K562 (cell line): ENCODE measurements around the gene GADL1. TPM values are rescaled to one million over a fixed set of nuclear protein-coding genes. Genes with fewer than 3 reads are reported as not detected.

Source experiments
- ATAC-seq: fragments of 200-7000 bp; cut with Tn5 transposase; 3 replicates; pipeline ENCODE4 v1.9.1; 2020; ENCODE audit warnings: moderate library complexity
- BruUV-seq: library from RNA; stranded (reverse); fragments of 400-500 nt; replicated peaks from 2 replicates; lab custom pipeline; 2021; lab: Mats Ljungman, UMichigan
- CTCF ChIA-PET: fragments of 300-600 bp; formaldehyde crosslinking; extraction: SDS; loops from one replicate; lab custom pipeline; 2021; ENCODE audit warnings: low intra/inter-chr PET ratio; lab: Yijun Ruan, JAX
- POLR2A ChIA-PET: fragments of 300-600, 350-650 bp; sonication (Branson Sonifier 250); formaldehyde crosslinking; extraction: SDS; loops from one replicate; lab custom pipeline; 2021; ENCODE audit warnings: antibody characterized with exemption, inconsistent platforms; lab: Yijun Ruan, JAX
- DNase-seq, 4 experiments: peaks; one replicate each; pipeline versions ENCODE4 v3.0.0 to v3.0.0-alpha.2; 2011 to 2018; ENCODE audit warnings: low spot score in 3 of 4, mixed read lengths in 3 of 4; ENCODE audit errors: extremely low read depth in 1 of 4
- FAIRE-seq: peaks from 2 replicates; lab custom pipeline; 2011; peaks lifted over from hg19 to GRCh38; lab: Jason Lieb, UNC
- H2AFZ ChIP-seq: 2 replicates; pipeline ENCODE4 v1.6.0; 2011; ENCODE audit warnings: low read depth, low read length, control low read depth, inconsistent platforms
- H3K27ac ChIP-seq: fragments of 200-600 bp; 3 replicates; pipeline ENCODE4 v1.8.0; 2011; ENCODE audit warnings: low read depth, mild to moderate bottlenecking, control low read depth, inconsistent platforms, low read length, moderate library complexity, mixed read lengths; ENCODE audit errors: extremely low read depth
- H3K27me3 ChIP-seq, 2 experiments: fragments of 300-600 bp in 1 of 2; 2 replicates in 1 of 2; 3 replicates in 1 of 2; pipeline versions ENCODE4 v1.6.0 to v1.8.0; 2011; ENCODE audit warnings: inconsistent platforms in 2 of 2, low read length in 2 of 2, mild to moderate bottlenecking in 1 of 2, mixed read lengths in 1 of 2, moderate library complexity in 1 of 2; ENCODE audit not compliant: control insufficient read depth in 2 of 2, insufficient read depth in 2 of 2
- H3K36me3 ChIP-seq: fragments of 300-600 bp; 3 replicates; pipeline ENCODE4 v1.8.0; 2011; ENCODE audit warnings: mild to moderate bottlenecking, low read length, inconsistent platforms; ENCODE audit not compliant: control insufficient read depth, insufficient read depth
- H3K4me1 ChIP-seq, 2 experiments: fragments of 200-600 bp in 1 of 2; replicated peaks in 1 of 2; 2 replicates in 1 of 2; 3 replicates in 1 of 2; pipeline versions ENCODE4 v1.5.1 to v1.8.0; 2011; ENCODE audit warnings: inconsistent platforms in 2 of 2, low read length in 2 of 2, mild to moderate bottlenecking in 1 of 2, mixed read lengths in 1 of 2, moderate library complexity in 1 of 2; ENCODE audit not compliant: control insufficient read depth in 2 of 2, insufficient read depth in 2 of 2
- H3K4me2 ChIP-seq: 2 replicates; pipeline ENCODE4 v1.6.1; 2011; ENCODE audit warnings: low read length, control low read depth, inconsistent platforms, mixed read lengths; ENCODE audit not compliant: insufficient read depth
- H3K4me3 ChIP-seq: fragments of 200-600 bp; sonication (generic), shearing (Covaris generic); 2 replicates; pipeline ENCODE4 v1.5.1; 2016; ENCODE audit warnings: control low read depth, inconsistent platforms
- H3K79me2 ChIP-seq: fragments of 200-600 bp; 3 replicates; pipeline ENCODE4 v1.8.0; 2011; ENCODE audit warnings: low read length, inconsistent platforms; ENCODE audit not compliant: control insufficient read depth, insufficient read depth
- H3K9ac ChIP-seq, 2 experiments: 2 replicates each; pipeline versions ENCODE4 v1.6.0 to v1.6.1; 2011; ENCODE audit warnings: low read depth in 2 of 2, low read length in 2 of 2, control low read depth in 1 of 2, inconsistent platforms in 1 of 2, mild to moderate bottlenecking in 1 of 2, mixed read lengths in 1 of 2; ENCODE audit not compliant: insufficient read depth in 1 of 2
- H3K9me1 ChIP-seq: one replicate; pipeline ENCODE4 v1.6.0; 2011; ENCODE audit warnings: inconsistent platforms, mild to moderate bottlenecking, low read length, moderate library complexity; ENCODE audit not compliant: control insufficient read depth, insufficient read depth
- H3K9me3 ChIP-seq: replicated peaks from 2 replicates; pipeline ENCODE4 v1.5.1; 2011; ENCODE audit warnings: low read depth, low read length, inconsistent platforms; ENCODE audit not compliant: control insufficient read depth, insufficient read depth
- H4K20me1 ChIP-seq: replicated peaks from 2 replicates; pipeline ENCODE4 v1.6.1; 2011; ENCODE audit warnings: low read length, inconsistent platforms, mixed read lengths; ENCODE audit not compliant: control insufficient read depth, insufficient read depth
- ARHGAP35 ChIP-seq: fragments of 450-650 bp; IDR thresholded peaks from 2 replicates; pipeline ENCODE4 v1.6.1; 2018; ENCODE audit not compliant: partially characterized antibody
- E4F1 ChIP-seq: fragments of 250-450 bp; sonication (Bioruptor Pico); IDR thresholded peaks from 2 replicates; pipeline ENCODE4 v1.5.0; 2021; ENCODE audit warnings: mild to moderate bottlenecking, borderline replicate concordance
- MAFK ChIP-seq: IDR thresholded peaks from 2 replicates; pipeline ENCODE4 v1.6.1; 2011; ENCODE audit warnings: low read length, improper control_type of control experiment
- MLLT1 ChIP-seq, 2 experiments: fragments of 450-650 bp; IDR thresholded peaks; 2 replicates each; pipeline ENCODE4 v1.6.1; 2016
- MNT ChIP-seq, 2 experiments: fragments of 450-650 bp; conservative IDR thresholded peaks; 2 replicates each; pipeline ENCODE4 v1.6.1; 2017; ENCODE audit warnings: mild to moderate bottlenecking in 2 of 2, moderate library complexity in 2 of 2
- MTA2 ChIP-seq: fragments of 450-650 bp; IDR thresholded peaks from 2 replicates; pipeline ENCODE4 v1.6.1; 2016; ENCODE audit warnings: low read depth
- PHTF2 ChIP-seq: fragments of 250-450 bp; sonication (Bioruptor Pico); IDR thresholded peaks from 2 replicates; pipeline ENCODE4 v1.5.0; 2021; ENCODE audit warnings: mild to moderate bottlenecking
- SIN3B ChIP-seq: fragments of 450-650 bp; IDR thresholded peaks from 2 replicates; pipeline ENCODE4 v1.6.1; 2017; ENCODE audit warnings: low read depth, mild to moderate bottlenecking, moderate library complexity
- STAT6 ChIP-seq: sonication (generic); formaldehyde crosslinking; IDR thresholded peaks from 2 replicates; pipeline ENCODE4 v1.8.1; 2023; ENCODE audit warnings: mild to moderate bottlenecking, missing genetic modification reagents
- THRAP3 ChIP-seq: fragments of 450-650 bp; IDR thresholded peaks from 2 replicates; pipeline ENCODE4 v1.6.1; 2016; ENCODE audit warnings: mild to moderate bottlenecking, inconsistent platforms, borderline replicate concordance
- ZBTB34 ChIP-seq: fragments of 250-450 bp; sonication (Bioruptor Pico); IDR thresholded peaks from 2 replicates; pipeline ENCODE4 v1.8.0; 2021; ENCODE audit warnings: mild to moderate bottlenecking, moderate library complexity
- ZNF174 ChIP-seq: fragments of 250-450 bp; sonication (Bioruptor Pico); IDR thresholded peaks from 2 replicates; pipeline ENCODE4 v1.4.0; 2020; ENCODE audit warnings: mild to moderate bottlenecking
- ZNF239 ChIP-seq: fragments of 250-450 bp; sonication (Bioruptor Pico); IDR thresholded peaks from 2 replicates; pipeline ENCODE4 v1.4.0; 2020; ENCODE audit warnings: mild to moderate bottlenecking
- ZNF699 ChIP-seq: fragments of 250-450 bp; sonication (Bioruptor Pico); IDR thresholded peaks from 2 replicates; pipeline ENCODE4 v1.8.0; 2021; ENCODE audit warnings: mild to moderate bottlenecking, moderate library complexity; ENCODE audit not compliant: insufficient replicate concordance
- WGBS: fragments of 100-300 bp; shearing (Covaris generic); methylation state at CpG from one replicate; pipeline ENCODE4 v1.1.6; 2016; ENCODE audit warnings: low coverage, mixed read lengths; ENCODE audit not compliant: insufficient coverage; ENCODE audit errors: missing lambda C conversion rate; 5-methylcytosine and 5-hydroxymethylcytosine counted together
- in situ Hi-C: fragments of 300-500 bp; cut with MboI; formaldehyde crosslinking; loops from 4 replicates; pipeline ENCODE4 v1.15.0; 2018; ENCODE audit warnings: inconsistent platforms, mixed read lengths
- intact Hi-C: fragments of 100-400 bp; cut with micrococcal nuclease; formaldehyde crosslinking; loops from 2 replicates; pipeline ENCODE4 v1.14.2; 2022
- polyA plus RNA-seq, 8 experiments: library from polyadenylated mRNA; depleted of rRNA in 4 of 8; stranded (reverse) in 5 of 8; unstranded in 3 of 8; fragments of >200 nt; fragmentation: Nextera tagmentation in 2 of 8; fragmentation: Illumina TruSeq in 1 of 8; extraction: Ambion mirVana in 2 of 8; extraction: Trizol in 1 of 8; gene quantifications; 2 replicates each; pipeline versions ENCODE4 v1.2.1 to v1.2.3, GENCODE V29; 2011 to 2014; ENCODE audit warnings: inconsistent platforms in 1 of 8, missing spikeins in 1 of 8
- total RNA-seq, 7 experiments: library from RNA; depleted of rRNA in 6 of 7; stranded (reverse); fragments of >200 nt in 6 of 7; fragmentation: Illumina TruSeq in 2 of 7; extraction: Trizol in 2 of 7; gene quantifications; 2 replicates each; pipeline versions ENCODE4 v1.2.1 to v1.2.3, GENCODE V29; 2011 to 2021; ENCODE audit warnings: low replicate concordance in 1 of 7

The GADL1 gene
- total and polyA plus RNA-seq, 9 of the 15 experiments (the other 6 are each of a cell fraction or from before 2014, with no cell fraction given) = 0.07 TPM; not detected in 8

DNA sequence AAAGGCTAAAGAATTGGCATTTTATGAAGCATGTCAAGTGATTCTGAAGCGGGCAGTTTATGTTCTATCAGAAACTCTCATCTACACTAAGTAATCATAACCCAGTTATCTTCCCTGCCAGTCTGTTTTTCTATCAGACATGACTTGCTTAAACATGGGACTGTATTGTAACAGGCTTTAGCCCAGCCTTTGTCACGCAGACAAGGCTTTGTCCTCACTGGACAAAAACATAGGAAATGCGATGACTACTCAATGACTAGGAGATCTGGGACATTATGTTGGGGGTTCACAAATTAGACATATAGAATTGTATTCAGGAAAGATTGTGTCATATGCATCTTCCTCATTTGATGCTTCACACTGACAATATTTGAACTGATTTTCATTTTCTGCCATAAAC is 115.5 kb downstream of the GADL1 start:
- intact Hi-C loops = loop anchor here (5.0 to 10.0 kb wide), 2 partner anchors 353 to 916 kb away; no protein-coding TSS in a partner anchor
- ChIA-PET POLR2A (no interaction called here), CTCF (interaction anchor here (1.1 kb wide), 1 partner anchor 990 kb away, joined by 3 read pairs; no protein-coding TSS in a partner anchor)
- in situ Hi-C loops = loop anchor here (25.0 kb wide), 1 partner anchor 983 kb away; no protein-coding TSS in a partner anchor
- no peak for FAIRE-seq
- Histone ChIP-seq H3K4me3 (no peak overlapping the region), H2AFZ (no peak overlapping the region), H4K20me1 (no peaks in the 10 kb centered on the region), H3K79me2 (no peaks in the 10 kb centered on the region), H3K4me1 (no peaks in the 10 kb centered on the region), H3K9me1 (no peaks in the 10 kb centered on the region), H3K4me2 (no peak overlapping the region), H3K36me3 (no peaks in the 10 kb centered on the region), H3K9ac (no peak overlapping the region), H3K9me3 (no peaks in the 10 kb centered on the region), H3K27me3 (no peaks in the 10 kb centered on the region), H3K27ac (no peak overlapping the region)
- BruUV-seq = no TSS peak
- DNase-seq = no peak
- ATAC-seq = no peak
- 0% methylated on average over 3 of the region's 3 CpGs for WGBS
- TF ChIP-seq ZNF699 (CRISPR knock-in tag) (no peak), THRAP3 (no peak), STAT6 (no peak), ZBTB34 (CRISPR knock-in tag) (no peak), ZNF239 (no peak), PHTF2 (CRISPR knock-in tag) (no peak), ZNF174 (no peak), MAFK (no peak), MNT (conservative IDR thresholded peaks at IDR 0.05) (no peak), SIN3B (no peak), MLLT1 (IDR thresholded peaks at IDR 0.05) (no peak), E4F1 (CRISPR knock-in tag) (no peak), MTA2 (no peak), ARHGAP35 (no peak)
